Heart right ventricle (tissue), 16 donors: ENCODE results near the gene CALM3. TPM values are rescaled to one million over a fixed set of nuclear protein-coding genes. Genes with fewer than 3 reads are reported as not detected.

Experiments used
- ATAC-seq, 8 donors: fragments of 200-7000 bp; cut with Tn5 transposase; one replicate each; pipeline ENCODE4 v1.9.1; 2020; ENCODE audit warnings: mild to moderate bottlenecking in 8 of 8, moderate library complexity in 8 of 8, moderate number of reproducible peaks in 1 of 8
- DNase-seq, 2 donors: peaks; one replicate each; pipeline ENCODE4 v3.0.0-alpha.2; 2020
- H3K27ac ChIP-seq, 10 donors: fragments of 200-600 bp; sonication (generic) in 2 of 10; one replicate each; pipeline versions ENCODE4 v1.5.0 to v1.8.0; 2020 to 2022; ENCODE audit warnings: mild to moderate bottlenecking in 3 of 10
- H3K27me3 ChIP-seq, 7 donors: fragments of 200-600 bp; one replicate each; pipeline ENCODE4 v1.8.0; 2021 to 2022; ENCODE audit warnings: mild to moderate bottlenecking in 2 of 7
- H3K36me3 ChIP-seq, 9 donors: fragments of 200-600 bp; sonication (generic) in 1 of 9; one replicate each; pipeline versions ENCODE4 v1.5.0 to v1.8.0; 2020 to 2022; ENCODE audit warnings: mild to moderate bottlenecking in 2 of 9
- H3K4me1 ChIP-seq, 9 donors: fragments of 200-600 bp; sonication (generic) in 1 of 9; one replicate each; pipeline versions ENCODE4 v1.5.0 to v1.8.0; 2020 to 2022; ENCODE audit warnings: mild to moderate bottlenecking in 4 of 9
- H3K4me3 ChIP-seq, 10 donors: fragments of 200-600 bp; sonication (generic) in 2 of 10; one replicate each; pipeline versions ENCODE4 v1.5.0 to v1.8.0; 2020 to 2022; ENCODE audit warnings: mild to moderate bottlenecking in 7 of 10, moderate library complexity in 2 of 10
- H3K9me3 ChIP-seq, 11 donors: fragments of 200-600 bp in 10 of 11; sonication (generic) in 2 of 11; one replicate each; pipeline versions ENCODE4 v1.5.0 to v1.8.0; 2013 to 2022; ENCODE audit warnings: mild to moderate bottlenecking in 2 of 11, control low read depth in 1 of 11, moderate library complexity in 1 of 11
- CTCF ChIP-seq, 9 donors: fragments of 200-600 bp; sonication (generic) in 2 of 9; IDR thresholded peaks; one replicate each; pipeline versions ENCODE4 v1.5.0 to v1.8.0; 2021 to 2022; ENCODE audit warnings: antibody characterized with exemption in 9 of 9, mild to moderate bottlenecking in 5 of 9, moderate library complexity in 1 of 9
- WGBS, 2 donors: extraction: QIAGEN DNeasy Blood & Tissue Kit; methylation state at CpG; one replicate each; pipeline ENCODE4 v1.1.7; 2013; ENCODE audit warnings: inconsistent platforms in 1 of 2; 5-methylcytosine and 5-hydroxymethylcytosine counted together
- intact Hi-C, 10 donors: fragments of 100-400 bp; cut with DNase I; formaldehyde crosslinking; loops; one replicate each; pipeline versions ENCODE4 v1.11.1 to v1.14.2; 2022
- polyA plus RNA-seq, 2 donors: library from polyadenylated mRNA; stranded (reverse); fragments of 200-250 nt; gene quantifications; one replicate each; pipeline ENCODE4 v1.2.3, GENCODE V29; 2013
- total RNA-seq, 10 donors: library from RNA; stranded (reverse); fragmentation: NEBNext Ultra II Directional in 3 of 10; extraction: Animal tissue kit (Norgen Biotek cat#: 25700) in 3 of 10; gene quantifications; one replicate each; pipeline versions ENCODE4 v1.2.1 to v1.2.4, GENCODE V29; 2021 to 2023
- donor health status: Arrhythmogenic right ventricular cardiomyopathy.
- donor health status: ischemic (EF 13 %, LVEDD 7.1; RV severe dilation, severe dysfunction).
- donor health status: healthy with polysubstance abuse.
- donor health status: DM: no; HTN: yes; CAD: no.
- donor health status: DM: no; HTN: no; CAD: no.
- donor health status: ischemic (EF 25% LVEDD 6.9; RV normal size, moderate dysfunction).
- donor health status: ischemic (EF 25% LVEDD 5.7; RV mildly dilated, moderate dysfunction).
- donor health status: healthy.
- donor health status: DM: yes; HTN: yes; CAD: no.
- donor health status: Ischemic cardiomyopathy.
- donor health status: ischemic (EF 35%, LVEDD 5.7; RV mildly dilated, moderate dysfunction).
- donor health status: nonischemic (EF 11% LVEDD 7.7; RV severe dilation, severe dysfunction).
- donor health status: DM: yes; HTN: yes; CAD: no.
- donor health status: PGD.
- donor health status: ischemic (EF 29% LVEDD 5.4; RV normal size, mild dysfunction).
- donor health status: nonischemic (EF 23%, LVEDD 6.1; RV moderate dilation, normal function).

Gene CALM3
- total and polyA plus RNA-seq, 12 donors, result 214 to 488 (median 298) TPM

- Histone ChIP-seq H3K4me1 (peaks cover 0 to 65% (median 30%) of the 10 kb centered on the region in 9 donors), H3K4me3 (peak overlapping the region in 8 of 10 donors; percentile 26 to 48 (median 40)), H3K36me3 (no peaks in the 10 kb centered on the region), H3K27ac (no peak overlapping the region), H3K27me3 (peaks cover 0 to 63% (median 4%) of the 10 kb centered on the region in 7 donors), H3K9me3 (no peaks in the 10 kb centered on the region)
- intact Hi-C loops, result no loop called here
- peak; percentile 58 to 80 for DNase-seq
- ATAC-seq, result peak; percentile 23 to 68 (median 36)
- WGBS, 2 donors, result 5 to 14% methylated on average over 37 to 38 of the region's 38 CpGs
- no peak for TF ChIP-seq CTCF (IDR thresholded peaks at IDR 0.05)
Measured at GRCh38 chr19:46634045-46634655, 33.0 kb downstream of the CALM3 start.

- Histone ChIP-seq H3K36me3 (no peaks in the 10 kb centered on the region), H3K4me3 (peak overlapping the region in 6 of 10 donors; percentile 26 to 48 (median 38)), H3K27ac (no peak overlapping the region), H3K4me1 (peaks cover 3 to 65% (median 36%) of the 10 kb centered on the region in 9 donors), H3K27me3 (peaks cover 0 to 69% (median 4%) of the 10 kb centered on the region in 7 donors), H3K9me3 (no peaks in the 10 kb centered on the region)
- no peak for ATAC-seq
- intact Hi-C loops, result no loop called here
- TF ChIP-seq CTCF (IDR thresholded peaks at IDR 0.05), result no peak
- DNase-seq, result no peak
- 8 to 11% methylated on average over 23 of the region's 23 CpGs for WGBS, 2 donors
Measured at GRCh38 chr19:46634656-46635218, 33.6 kb downstream of the CALM3 start.

- WGBS, 2 donors, result 35 to 37% methylated on average over 33 to 34 of the region's 34 CpGs
- no peaks in the 10 kb centered on the region for H3K9me3 ChIP-seq
- no peak within 1 kb of the TSS for H3K27ac ChIP-seq
- peaks cover 0 to 82% (median 8%) of the 10 kb centered on the region in 7 donors for H3K27me3 ChIP-seq
- no peak within 1 kb of the TSS for H3K4me3 ChIP-seq
- intact Hi-C loops, result no loop called here
- peaks cover 5 to 54% (median 29%) of the 10 kb centered on the region in 9 donors for H3K4me1 ChIP-seq
- TF ChIP-seq CTCF (IDR thresholded peaks at IDR 0.05), result no peak
- no peaks in the 10 kb centered on the region for H3K36me3 ChIP-seq
- peak in 1 of 8 donors; percentile 16 for ATAC-seq
- DNase-seq, result no peak
Measured at GRCh38 chr19:46635920-46636761, 35.0 kb downstream of the CALM3 start, which contains the start of gene GNG8. Gene GNG8, minus strand, starts transcription at chr19:46636202. Its CDS starts 1,520 bp downstream, at chr19:46634682.

GRCh38 chr19:46637224-46637623, 36.1 kb downstream of the CALM3 start:
- TF ChIP-seq CTCF (IDR thresholded peaks at IDR 0.05), result no peak
- no peak for ATAC-seq
- Histone ChIP-seq H3K36me3 (no peaks in the 10 kb centered on the region), H3K27ac (no peak overlapping the region), H3K27me3 (peaks cover 0 to 84% (median 8%) of the 10 kb centered on the region in 7 donors), H3K4me1 (peaks cover 5 to 45% (median 23%) of the 10 kb centered on the region in 9 donors), H3K9me3 (no peaks in the 10 kb centered on the region), H3K4me3 (no peak overlapping the region)
- DNase-seq, result no peak
- intact Hi-C loops, result no loop called here
- 87% methylated on average over 14 of the region's 14 CpGs for WGBS, 2 donors
